ENCODE results near the gene KY. TPM values are rescaled to one million over a fixed set of nuclear protein-coding genes. Genes with fewer than 3 reads are reported as not detected.

KY gene
- total and polyA plus RNA-seq, 10 of the 15 experiments (the other 5 are each of a cell fraction or from before 2014, with no cell fraction given) = 0.04 to 0.11 TPM; not detected in 8

DNA sequence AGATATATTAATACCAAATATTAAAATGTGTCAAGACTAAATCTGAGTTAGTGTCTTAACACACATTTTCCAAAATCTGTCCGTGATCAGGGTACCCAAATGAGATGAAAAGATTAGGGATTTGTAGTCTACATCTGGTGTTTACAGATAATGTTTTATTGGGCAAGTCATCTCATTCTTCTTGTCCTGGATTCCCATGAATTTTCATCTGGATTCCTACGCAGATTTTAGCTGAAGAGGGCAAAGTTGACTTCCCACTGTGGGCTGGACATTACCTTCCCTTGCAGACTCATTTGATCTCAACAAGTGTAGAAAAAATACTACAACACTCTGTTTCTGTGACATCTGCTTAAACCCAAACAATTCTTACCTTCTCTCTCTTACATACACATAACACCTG is 85.8 kb downstream of the KY start:
- no peak for ATAC-seq
- no peak overlapping the region for H3K4me2 ChIP-seq (ENCODE audit: control insufficient read depth, insufficient read depth)
- SMC1A ChIA-PET (ENCODE audit: uncharacterized antibody, unreplicated experiment) = interaction anchor here (1.4 to 1.7 kb wide), 2 partner anchors 8 to 20 kb away, joined by 4 to 6 read pairs; no protein-coding TSS in a partner anchor
- WGBS (ENCODE audit: insufficient coverage, insufficient replicate concordance, low lambda C conversion rate, missing lambda C conversion rate) = 100% methylated on average over 2 of the region's 2 CpGs
- H3K4me3 ChIP-seq = no peak overlapping the region
- in situ Hi-C loops (cut with MboI) = no loop called here
- DNase-seq (ENCODE audit: low read depth, low spot score) = no peak
- intact Hi-C loops (cut with micrococcal nuclease; ENCODE audit: unreplicated experiment) = no loop called here
- H2AFZ ChIP-seq (ENCODE audit: control insufficient read depth, low read depth, low read length) = no peak overlapping the region
- CTCF ChIA-PET = interaction anchor here (0.7 kb wide), 1 partner anchor 1320 kb away, joined by 3 read pairs; no protein-coding TSS in a partner anchor
- H3K36me3 ChIP-seq (ENCODE audit: control insufficient read depth in 2 of 2, insufficient read depth in 2 of 2, low read length in 1 of 2) = 0 out of 4 replicates have a peak, but pooled peaks cover 0 to 4% of the 10 kb centered on the region in 2 experiments
- BruUV-seq (replicated peaks) = no TSS peak
- H3K27me3 ChIP-seq (replicated peaks in 1 of 2; ENCODE audit: control insufficient read depth in 2 of 2, insufficient read depth in 2 of 2, low read length in 1 of 2) = no peaks in the 10 kb centered on the region
- no peaks in the 10 kb centered on the region for H3K79me2 ChIP-seq (ENCODE audit: control insufficient read depth, insufficient read depth, low read length)
- no peaks in the 10 kb centered on the region; the same call in 2 of the 3 replicates for H3K9me3 ChIP-seq (replicated peaks; ENCODE audit: control insufficient read depth, insufficient read depth, low read length)
- RAD21 ChIA-PET (ENCODE audit: unreplicated experiment) = no interaction called here
- no peak overlapping the region for H3K9ac ChIP-seq (ENCODE audit: control insufficient read depth, insufficient read depth, low read length)
- POLR2A ChIA-PET = no interaction called here
- no peak overlapping the region for H3K27ac ChIP-seq (ENCODE audit: control insufficient read depth, insufficient read depth)
- TF ChIP-seq IRF5 (IDR thresholded peaks at IDR 0.05; ENCODE audit: borderline replicate concordance) (no peak), RB1 (IDR thresholded peaks at IDR 0.05; ENCODE audit: borderline replicate concordance) (no peak), ZBTB40 (IDR thresholded peaks at IDR 0.05; ENCODE audit: borderline replicate concordance) (no peak), YY1 (IDR thresholded peaks at IDR 0.05; ENCODE audit: low read depth, low read length) (no peak), CBX5 (IDR thresholded peaks at IDR 0.05; ENCODE audit: low read depth) (no peak), CHD2 (IDR thresholded peaks at IDR 0.05; ENCODE audit: borderline replicate concordance, low read depth, low read length) (no peak), CHD1 (IDR thresholded peaks at IDR 0.05; ENCODE audit: low read depth, low read length) (no peak), CREB1 (IDR thresholded peaks at IDR 0.05; ENCODE audit: low read depth) (no peak), ZSCAN29 (IDR thresholded peaks at IDR 0.05) (no peak), GATAD2B (conservative IDR thresholded peaks at IDR 0.05; ENCODE audit: low read depth) (no peak), EZH2 (IDR thresholded peaks at IDR 0.05; ENCODE audit: borderline replicate concordance, control insufficient read depth, low read depth, low read length) (no peak), ATF2 (IDR thresholded peaks at IDR 0.05; ENCODE audit: low read length) (no peak), IRF4 (IDR thresholded peaks at IDR 0.05; ENCODE audit: low read depth, low read length) (no peak), NR2C1 (IDR thresholded peaks at IDR 0.05) (no peak), TCF12 (IDR thresholded peaks at IDR 0.05; ENCODE audit: low read depth, low read length) (no peak), EGR1 (IDR thresholded peaks at IDR 0.05; ENCODE audit: borderline replicate concordance in 1 of 2, low read depth in 2 of 2, low read length in 2 of 2) (no peak), IKZF2 (IDR thresholded peaks at IDR 0.05) (no peak)
- TF ChIP-seq, protein P1, sequence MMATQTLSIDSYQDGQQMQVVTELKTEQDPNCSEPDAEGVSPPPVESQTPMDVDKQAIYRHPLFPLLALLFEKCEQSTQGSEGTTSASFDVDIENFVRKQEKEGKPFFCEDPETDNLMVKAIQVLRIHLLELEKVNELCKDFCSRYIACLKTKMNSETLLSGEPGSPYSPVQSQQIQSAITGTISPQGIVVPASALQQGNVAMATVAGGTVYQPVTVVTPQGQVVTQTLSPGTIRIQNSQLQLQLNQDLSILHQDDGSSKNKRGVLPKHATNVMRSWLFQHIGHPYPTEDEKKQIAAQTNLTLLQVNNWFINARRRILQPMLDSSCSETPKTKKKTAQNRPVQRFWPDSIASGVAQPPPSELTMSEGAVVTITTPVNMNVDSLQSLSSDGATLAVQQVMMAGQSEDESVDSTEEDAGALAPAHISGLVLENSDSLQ (IDR thresholded peaks at IDR 0.05) = no peak
- FAIRE-seq = no peak
- no peaks in the 10 kb centered on the region for H3K4me1 ChIP-seq (ENCODE audit: control insufficient read depth, insufficient read depth, low read length)
- H4K20me1 ChIP-seq (ENCODE audit: control insufficient read depth, insufficient read depth) = no peaks in the 10 kb centered on the region
